Neural cell (in vitro differentiated cells): ENCODE data around the gene KRT3.

Source experiments
- CTCF ChIP-seq: fragments of 450-650 bp; IDR thresholded peaks from 2 replicates; pipeline ENCODE4 v1.5.1; 2014; ENCODE audit warnings: antibody characterized with exemption, mild to moderate bottlenecking, moderate library complexity; ENCODE audit not compliant: poor library complexity, severe bottlenecking
- MXI1 ChIP-seq: fragments of 450-650 bp; conservative IDR thresholded peaks from 2 replicates; pipeline ENCODE4 v1.6.1; 2014; ENCODE audit warnings: antibody characterized with exemption, mild to moderate bottlenecking; ENCODE audit not compliant: poor library complexity, severe bottlenecking
- TAF1 ChIP-seq: IDR thresholded peaks from 2 replicates; pipeline ENCODE4 v1.6.1; 2012; ENCODE audit warnings: low read depth

GRCh38 chr12:52763036-52763659 is 32.8 kb downstream of the KRT3 start:
- no peak for TF ChIP-seq MXI1
- no peak for TF ChIP-seq TAF1
- TF ChIP-seq CTCF: no peak
